SU-DHL-6 (cell line): ENCODE data around the gene RGPD3.

ENCODE experiments used
- EZH2phosphoT487 ChIP-seq: fragments of 200-600 bp; sonication (generic), shearing (Covaris generic); conservative IDR thresholded peaks from 2 replicates; pipeline ENCODE4 v1.6.1; 2018; ENCODE audit warnings: mild to moderate bottlenecking, antibody characterized with exemption, low read length, moderate library complexity, mixed read lengths
- TF ChIP-seq, protein P1 (sequence below): fragments of 200-600 bp; sonication (generic); IDR thresholded peaks from one replicate; pipeline ENCODE4 v1.5.1; 2017; ENCODE audit warnings: antibody characterized with exemption, mild to moderate bottlenecking, low read length, moderate library complexity; ENCODE audit not compliant: insufficient read depth, poor library complexity, severe bottlenecking

- TF ChIP-seq, protein P1, sequence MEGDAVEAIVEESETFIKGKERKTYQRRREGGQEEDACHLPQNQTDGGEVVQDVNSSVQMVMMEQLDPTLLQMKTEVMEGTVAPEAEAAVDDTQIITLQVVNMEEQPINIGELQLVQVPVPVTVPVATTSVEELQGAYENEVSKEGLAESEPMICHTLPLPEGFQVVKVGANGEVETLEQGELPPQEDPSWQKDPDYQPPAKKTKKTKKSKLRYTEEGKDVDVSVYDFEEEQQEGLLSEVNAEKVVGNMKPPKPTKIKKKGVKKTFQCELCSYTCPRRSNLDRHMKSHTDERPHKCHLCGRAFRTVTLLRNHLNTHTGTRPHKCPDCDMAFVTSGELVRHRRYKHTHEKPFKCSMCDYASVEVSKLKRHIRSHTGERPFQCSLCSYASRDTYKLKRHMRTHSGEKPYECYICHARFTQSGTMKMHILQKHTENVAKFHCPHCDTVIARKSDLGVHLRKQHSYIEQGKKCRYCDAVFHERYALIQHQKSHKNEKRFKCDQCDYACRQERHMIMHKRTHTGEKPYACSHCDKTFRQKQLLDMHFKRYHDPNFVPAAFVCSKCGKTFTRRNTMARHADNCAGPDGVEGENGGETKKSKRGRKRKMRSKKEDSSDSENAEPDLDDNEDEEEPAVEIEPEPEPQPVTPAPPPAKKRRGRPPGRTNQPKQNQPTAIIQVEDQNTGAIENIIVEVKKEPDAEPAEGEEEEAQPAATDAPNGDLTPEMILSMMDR: no peak
- no peak for TF ChIP-seq EZH2phosphoT487
Measured at GRCh38 chr2:106353676-106354075, 114.5 kb downstream of the RGPD3 start.
